IPS-15b (cell line): ENCODE measurements around the gene ATG14.
A peak's percentile ranks its signal among the peaks of the same experiment; 100 is the strongest.
"Not testable (repeated sequence)": the region's sequence is repeated elsewhere in the genome, so short reads cannot be mapped to it uniquely, and the experiment has no call there.

Experiments
- H3K27me3 ChIP-seq: one replicate; pipeline ENCODE4 v1.6.1; 2013; ENCODE audit warnings: low read length; ENCODE audit not compliant: control insufficient read depth, insufficient read depth
- H3K36me3 ChIP-seq: one replicate; pipeline ENCODE4 v1.6.1; 2013; ENCODE audit warnings: low read length; ENCODE audit not compliant: control insufficient read depth, insufficient read depth
- H3K4me1 ChIP-seq: one replicate; pipeline ENCODE4 v1.6.1; 2013; ENCODE audit warnings: mild to moderate bottlenecking, low read length; ENCODE audit not compliant: control insufficient read depth, insufficient read depth
- H3K4me3 ChIP-seq: one replicate; pipeline ENCODE4 v1.5.1; 2013; ENCODE audit warnings: low read depth, low read length
- H3K9ac ChIP-seq: one replicate; pipeline ENCODE4 v1.6.1; 2013; ENCODE audit warnings: low read depth, mild to moderate bottlenecking, low read length
- H3K9me3 ChIP-seq: one replicate; pipeline ENCODE4 v1.6.1; 2013; ENCODE audit warnings: mild to moderate bottlenecking, low read length; ENCODE audit not compliant: control insufficient read depth, insufficient read depth

Gene ATG14, protein sequence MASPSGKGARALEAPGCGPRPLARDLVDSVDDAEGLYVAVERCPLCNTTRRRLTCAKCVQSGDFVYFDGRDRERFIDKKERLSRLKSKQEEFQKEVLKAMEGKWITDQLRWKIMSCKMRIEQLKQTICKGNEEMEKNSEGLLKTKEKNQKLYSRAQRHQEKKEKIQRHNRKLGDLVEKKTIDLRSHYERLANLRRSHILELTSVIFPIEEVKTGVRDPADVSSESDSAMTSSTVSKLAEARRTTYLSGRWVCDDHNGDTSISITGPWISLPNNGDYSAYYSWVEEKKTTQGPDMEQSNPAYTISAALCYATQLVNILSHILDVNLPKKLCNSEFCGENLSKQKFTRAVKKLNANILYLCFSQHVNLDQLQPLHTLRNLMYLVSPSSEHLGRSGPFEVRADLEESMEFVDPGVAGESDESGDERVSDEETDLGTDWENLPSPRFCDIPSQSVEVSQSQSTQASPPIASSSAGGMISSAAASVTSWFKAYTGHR

DNA sequence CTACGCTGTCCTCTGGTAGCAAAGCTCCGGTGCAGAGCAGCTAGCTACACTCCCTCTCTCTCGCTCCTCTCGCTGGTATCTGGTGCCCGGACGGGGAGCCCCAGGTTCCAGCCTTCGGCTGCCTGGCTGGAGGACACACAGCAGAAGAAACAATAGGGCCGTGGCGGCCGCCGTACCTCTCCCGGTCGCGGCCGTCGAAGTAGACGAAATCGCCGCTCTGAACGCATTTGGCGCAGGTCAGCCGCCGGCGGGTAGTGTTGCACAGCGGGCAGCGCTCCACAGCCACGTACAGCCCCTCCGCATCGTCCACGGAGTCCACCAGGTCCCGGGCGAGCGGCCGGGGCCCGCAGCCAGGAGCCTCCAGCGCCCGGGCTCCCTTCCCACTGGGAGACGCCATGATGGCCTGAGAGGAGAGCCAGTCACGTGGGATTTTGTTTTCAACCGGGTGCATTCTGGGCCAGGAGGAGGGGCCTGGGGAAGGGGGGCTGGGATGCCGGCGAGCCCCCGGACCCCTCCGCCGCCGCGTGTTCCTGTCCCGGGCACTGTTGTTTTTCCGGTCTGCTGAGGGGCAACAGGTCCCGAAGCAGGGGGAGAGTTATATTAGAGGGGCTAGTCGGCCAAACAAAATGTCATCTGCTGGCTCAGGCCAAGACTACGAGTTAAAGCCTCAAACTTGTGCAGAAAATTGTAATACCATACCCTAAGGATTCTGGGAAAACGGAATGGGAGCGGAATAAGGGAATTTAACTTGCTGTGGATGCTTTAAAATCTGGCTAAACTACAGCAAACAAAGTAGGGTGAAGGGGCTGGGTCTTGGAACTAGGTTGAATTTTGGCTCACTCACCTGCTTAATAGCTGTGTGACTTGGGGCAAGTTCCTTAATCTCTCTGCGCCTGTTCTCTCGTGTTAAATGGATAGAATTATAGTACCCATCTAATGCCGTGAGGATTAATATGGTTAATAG lies at the start of gene ATG14:
Gene ATG14 (minus strand): TSS at position 405 of the 964 bp plus-strand sequence. CDS start 8 bp downstream, at position 397.
- H3K9me3 ChIP-seq, result no peaks in the 10 kb centered on the region
- peak within 1 kb of the TSS; percentile 86 for H3K4me3 ChIP-seq
- H3K36me3 ChIP-seq, result no peaks in the 10 kb centered on the region
- peak within 1 kb of the TSS; percentile 82 for H3K9ac ChIP-seq
- peaks cover 2% of the 10 kb centered on the region for H3K4me1 ChIP-seq
- no peaks in the 10 kb centered on the region for H3K27me3 ChIP-seq

DNA sequence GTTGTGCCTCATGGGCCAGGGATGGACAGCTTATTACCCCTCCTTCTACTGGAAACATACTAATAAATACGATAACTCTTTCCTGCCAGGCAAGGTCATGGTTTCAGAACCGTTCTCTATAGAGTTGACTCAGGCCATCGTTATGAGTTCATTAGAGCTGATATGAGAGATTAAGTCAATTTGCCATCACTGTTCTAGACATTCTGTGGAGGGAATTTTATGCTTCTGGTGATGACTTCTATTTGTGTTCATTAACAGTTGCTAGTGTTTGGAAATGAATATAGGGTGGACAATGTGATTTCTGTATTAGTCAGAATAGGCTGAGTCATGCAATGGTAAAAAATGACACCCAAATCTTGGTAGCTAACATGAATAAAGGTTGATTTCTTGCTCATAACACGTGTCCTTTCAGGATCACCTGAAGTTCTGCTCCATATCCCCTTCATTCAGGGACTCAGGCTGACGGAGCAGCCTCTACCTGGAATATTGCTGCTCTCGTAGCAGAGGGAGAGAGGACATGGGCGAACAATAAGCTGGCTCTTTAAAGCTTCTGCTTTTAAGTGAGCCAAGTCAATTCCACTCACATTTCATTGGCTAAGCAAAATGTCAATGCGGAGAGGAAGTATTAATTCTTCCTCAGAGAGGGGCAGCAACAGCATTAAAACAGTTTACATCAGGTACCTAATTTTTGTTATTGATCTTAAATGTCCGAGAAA lies 47.3 kb upstream of the ATG14 start:
- H3K36me3 ChIP-seq, result no peaks in the 10 kb centered on the region
- H3K4me3 ChIP-seq, result no peak overlapping the region
- H3K27me3 ChIP-seq, result no peaks in the 10 kb centered on the region
- H3K9ac ChIP-seq, result no peak overlapping the region
- H3K9me3 ChIP-seq, result no peaks in the 10 kb centered on the region
- peaks cover 4% of the 10 kb centered on the region for H3K4me1 ChIP-seq

DNA sequence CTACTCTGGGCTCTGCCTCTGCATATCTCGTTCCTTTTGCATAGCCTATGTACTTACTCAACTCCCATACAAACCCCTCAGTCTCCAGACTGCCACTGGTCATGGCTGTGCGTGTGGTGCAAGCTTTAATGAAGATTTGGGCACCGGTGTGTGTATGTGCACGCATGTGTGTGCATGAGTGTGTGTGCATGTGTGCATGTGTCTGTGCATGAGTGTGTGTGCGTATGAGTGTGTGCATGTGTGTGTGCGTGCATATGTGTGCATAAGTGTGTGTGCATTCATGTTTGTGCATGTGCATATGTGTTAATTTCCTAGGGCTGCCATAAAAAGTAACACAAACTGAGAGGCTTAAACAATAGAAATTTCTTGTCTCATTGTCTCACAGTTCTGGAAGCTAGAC lies 45.9 kb upstream of the ATG14 start:
- H3K9me3 ChIP-seq, result no peaks in the 10 kb centered on the region
- H3K9ac ChIP-seq, result no peak overlapping the region
- H3K4me3 ChIP-seq, result no peak overlapping the region
- H3K4me1 ChIP-seq, result peaks cover 8% of the 10 kb centered on the region
- no peaks in the 10 kb centered on the region for H3K36me3 ChIP-seq
- H3K27me3 ChIP-seq, result no peaks in the 10 kb centered on the region

DNA sequence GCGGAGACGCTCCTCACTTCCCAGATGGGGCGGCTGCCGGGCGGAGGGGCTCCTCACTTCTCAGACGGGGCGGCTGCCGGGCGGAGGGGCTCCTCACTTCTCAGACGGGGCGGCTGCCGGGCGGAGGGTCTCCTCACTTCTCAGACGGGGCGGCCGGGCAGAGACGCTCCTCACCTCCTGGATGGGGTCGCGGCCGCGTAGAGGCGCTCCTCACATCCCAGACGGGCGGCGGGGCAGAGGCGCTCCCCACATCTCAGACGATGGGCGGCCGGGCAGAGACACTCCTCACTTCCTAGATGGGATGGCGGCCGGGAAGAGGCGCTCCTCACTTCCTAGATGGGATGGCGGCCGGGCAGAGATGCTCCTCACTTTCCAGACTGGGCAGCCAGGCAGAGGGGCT lies 44.8 kb upstream of the ATG14 start:
- not testable (repeated sequence) for H3K4me1 ChIP-seq, H3K4me3 ChIP-seq, H3K9ac ChIP-seq, H3K36me3 ChIP-seq, H3K27me3 ChIP-seq, H3K9me3 ChIP-seq

DNA sequence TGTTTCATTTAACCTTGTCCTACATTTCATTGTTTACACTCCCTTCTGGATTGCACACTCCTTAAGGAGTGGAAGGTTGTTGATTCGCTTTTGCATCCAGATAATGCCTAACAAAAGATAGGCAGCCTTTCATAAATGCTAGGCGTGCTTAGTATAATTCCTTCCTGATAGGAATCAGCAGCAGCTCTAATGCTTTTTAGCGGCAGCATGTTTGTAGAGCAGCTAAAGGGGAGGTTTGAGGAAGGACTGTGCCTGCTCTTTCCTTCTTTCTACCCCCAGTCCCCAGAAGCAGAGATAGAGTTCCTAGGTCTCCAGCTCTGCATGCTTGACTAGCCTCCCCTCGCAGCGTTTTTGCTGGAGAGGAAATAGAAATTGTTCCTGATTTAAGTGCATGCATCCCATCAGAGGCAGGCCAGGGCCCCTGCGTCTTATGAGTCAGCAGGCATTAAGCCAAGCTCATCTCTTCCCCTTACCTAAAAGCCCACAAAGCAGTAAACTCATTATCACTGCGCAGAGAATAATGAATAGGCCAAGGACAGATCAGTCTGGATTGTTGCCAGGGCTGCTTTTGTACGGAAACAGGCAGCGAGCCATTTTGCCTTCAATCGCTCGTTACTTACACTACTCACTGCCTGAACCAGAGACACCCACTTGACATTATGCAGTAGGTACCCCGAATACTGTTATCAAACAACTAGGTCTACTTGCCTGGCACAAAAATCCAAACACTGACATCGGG lies 42.8 kb upstream of the ATG14 start:
- no peaks in the 10 kb centered on the region for H3K27me3 ChIP-seq
- no peaks in the 10 kb centered on the region for H3K36me3 ChIP-seq
- no peaks in the 10 kb centered on the region for H3K9me3 ChIP-seq
- no peak overlapping the region for H3K4me3 ChIP-seq
- H3K9ac ChIP-seq, result no peak overlapping the region
- H3K4me1 ChIP-seq, result peaks cover 8% of the 10 kb centered on the region

DNA sequence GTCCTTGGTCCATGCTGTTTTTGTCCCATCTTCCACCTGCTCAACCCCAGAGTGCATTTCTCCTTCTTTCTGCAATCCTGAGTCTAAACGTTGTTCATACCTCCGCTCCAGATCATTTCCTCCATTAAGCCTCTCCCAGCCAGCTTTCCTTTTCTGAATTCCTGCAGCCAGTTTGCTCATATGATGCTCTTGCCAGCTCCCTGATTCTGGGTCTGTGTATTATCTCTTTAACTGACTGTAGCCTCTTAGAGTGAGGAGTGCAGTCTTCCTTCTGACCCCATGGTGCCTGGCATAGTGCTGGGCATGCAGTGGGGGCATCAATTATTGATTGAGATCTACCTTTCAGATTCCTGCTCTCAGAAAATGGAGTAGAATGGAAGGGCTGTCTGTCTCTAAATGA lies 40.3 kb upstream of the ATG14 start:
- no peaks in the 10 kb centered on the region for H3K36me3 ChIP-seq
- H3K4me1 ChIP-seq, result peaks cover 8% of the 10 kb centered on the region
- H3K4me3 ChIP-seq, result no peak overlapping the region
- no peaks in the 10 kb centered on the region for H3K27me3 ChIP-seq
- no peak overlapping the region for H3K9ac ChIP-seq
- no peaks in the 10 kb centered on the region for H3K9me3 ChIP-seq

DNA sequence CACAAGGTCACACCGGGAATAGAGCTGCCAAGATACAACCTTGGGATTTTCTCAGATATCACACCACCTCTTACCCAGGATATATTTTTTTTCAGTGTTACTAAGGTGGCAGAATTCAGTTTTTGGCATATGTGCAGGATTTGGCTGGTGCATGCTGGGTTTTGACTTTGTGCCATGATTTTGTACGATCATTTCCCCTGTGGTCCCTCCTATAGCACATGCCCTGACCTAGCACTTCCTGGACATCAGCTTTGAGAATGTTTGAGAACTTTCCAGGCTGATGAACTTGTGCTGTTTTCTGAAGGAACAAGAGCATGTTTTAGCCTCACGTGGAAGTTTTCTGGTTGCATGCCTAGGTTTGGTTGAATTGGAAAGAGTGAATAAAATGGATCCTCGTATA lies 39.8 kb upstream of the ATG14 start:
- Histone ChIP-seq H3K36me3 (no peaks in the 10 kb centered on the region), H3K27me3 (no peaks in the 10 kb centered on the region), H3K9ac (no peak overlapping the region), H3K9me3 (no peaks in the 10 kb centered on the region), H3K4me3 (no peak overlapping the region), H3K4me1 (peaks cover 13% of the 10 kb centered on the region)

DNA sequence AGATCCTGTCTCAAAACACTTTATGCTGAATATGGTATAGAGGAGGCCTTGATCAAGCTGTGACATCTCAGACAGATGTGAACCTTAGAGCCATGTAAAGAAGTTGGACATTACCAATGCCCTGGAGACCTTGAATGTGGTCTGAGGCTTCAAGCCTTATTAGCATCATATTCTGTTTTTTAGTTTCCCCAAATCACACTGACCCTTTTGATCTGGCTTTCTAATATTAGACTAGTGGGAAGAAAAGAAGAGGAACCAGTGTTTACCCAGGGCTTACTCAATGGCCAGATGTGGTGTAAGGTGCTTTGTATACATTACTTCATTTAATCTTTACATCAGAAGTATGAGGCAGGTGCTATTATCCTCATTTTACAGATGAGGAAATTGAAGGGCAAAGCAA lies 39.4 kb upstream of the ATG14 start:
- Histone ChIP-seq H3K36me3 (no peaks in the 10 kb centered on the region), H3K9me3 (no peaks in the 10 kb centered on the region), H3K4me1 (peaks cover 15% of the 10 kb centered on the region)

DNA sequence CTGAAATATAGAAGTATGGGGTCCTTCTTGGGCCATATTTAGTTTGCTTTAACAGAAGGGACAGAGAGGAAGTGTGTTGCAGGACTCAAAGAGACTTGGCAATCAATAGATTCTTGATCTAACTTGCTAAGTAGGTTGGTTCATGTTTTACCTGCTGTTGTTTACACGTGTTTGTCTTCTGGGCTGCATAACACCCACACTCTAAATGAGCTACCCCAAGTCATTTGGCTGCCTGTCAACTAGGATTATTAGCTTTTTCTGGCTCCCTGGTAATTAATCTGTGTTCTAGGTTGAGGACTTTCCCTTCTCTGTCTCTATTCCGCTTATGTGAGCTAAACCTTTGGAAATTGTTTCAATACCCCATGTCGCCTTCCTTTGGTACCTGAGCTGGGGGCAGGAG lies 38.9 kb upstream of the ATG14 start:
- no peaks in the 10 kb centered on the region for H3K36me3 ChIP-seq
- H3K27me3 ChIP-seq, result no peaks in the 10 kb centered on the region
- no peaks in the 10 kb centered on the region for H3K9me3 ChIP-seq
- H3K4me3 ChIP-seq, result no peak overlapping the region
- H3K4me1 ChIP-seq, result peaks cover 15% of the 10 kb centered on the region
- no peak overlapping the region for H3K9ac ChIP-seq

More for the DNA sequence above, 39.4 kb upstream of the ATG14 start:
- no peak overlapping the region for H3K4me3 ChIP-seq
- no peaks in the 10 kb centered on the region for H3K27me3 ChIP-seq
- H3K9ac ChIP-seq, result no peak overlapping the region

DNA sequence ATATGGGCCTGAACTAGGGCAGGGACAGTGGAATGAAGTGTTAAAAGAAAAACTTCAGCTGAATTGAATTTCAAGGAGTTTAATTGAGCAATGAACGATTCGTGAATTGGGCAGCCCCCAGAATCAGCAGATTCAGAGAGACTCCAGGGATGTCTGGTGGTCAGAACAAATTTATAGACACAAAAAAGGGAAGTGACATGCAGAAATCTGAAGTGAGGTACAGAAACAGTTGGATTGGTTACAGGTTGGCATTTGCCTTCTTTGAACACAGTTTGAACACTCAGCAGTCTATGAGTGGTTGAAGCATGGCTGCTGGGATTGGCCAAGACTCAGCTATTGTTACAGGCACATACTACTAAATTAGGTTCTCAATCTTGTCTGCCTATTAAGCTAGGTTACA lies 38.5 kb upstream of the ATG14 start:
- no peak overlapping the region for H3K9ac ChIP-seq
- no peaks in the 10 kb centered on the region for H3K9me3 ChIP-seq
- H3K4me1 ChIP-seq, result peaks cover 15% of the 10 kb centered on the region
- H3K27me3 ChIP-seq, result no peaks in the 10 kb centered on the region
- no peak overlapping the region for H3K4me3 ChIP-seq
- H3K36me3 ChIP-seq, result no peaks in the 10 kb centered on the region

DNA sequence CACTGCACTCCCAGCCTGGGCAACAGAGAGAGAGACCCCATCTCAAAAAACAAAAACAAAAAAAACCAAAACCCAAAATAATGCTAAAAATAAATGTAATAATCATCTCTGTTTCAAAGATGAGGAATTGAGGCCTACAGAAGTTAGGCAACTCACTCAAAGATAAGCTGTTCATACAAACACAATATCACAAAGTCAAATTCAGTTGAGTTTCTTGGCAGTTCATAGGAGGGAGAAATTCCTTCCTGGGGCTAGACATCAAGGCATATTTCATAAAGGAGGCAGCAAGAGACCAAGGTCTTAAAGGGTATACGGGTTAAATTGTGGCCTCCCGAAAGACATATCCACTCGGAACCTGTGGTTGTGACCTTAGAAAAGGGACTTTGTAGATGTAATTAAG lies 37.5 kb upstream of the ATG14 start:
- peaks cover 13% of the 10 kb centered on the region for H3K4me1 ChIP-seq
- H3K36me3 ChIP-seq, result no peaks in the 10 kb centered on the region
- H3K9me3 ChIP-seq, result no peaks in the 10 kb centered on the region
- H3K27me3 ChIP-seq, result no peaks in the 10 kb centered on the region
- no peak overlapping the region for H3K9ac ChIP-seq
- no peak overlapping the region for H3K4me3 ChIP-seq
